ENCODE data around the gene GALNT7. TPM values are rescaled to one million over a fixed set of nuclear protein-coding genes. Genes with fewer than 3 reads are reported as not detected.

GALNT7 gene
- polyA plus RNA-seq, 1 of the 3 experiments (the other 2 are of a cell fraction) = 14.8 TPM

DNA sequence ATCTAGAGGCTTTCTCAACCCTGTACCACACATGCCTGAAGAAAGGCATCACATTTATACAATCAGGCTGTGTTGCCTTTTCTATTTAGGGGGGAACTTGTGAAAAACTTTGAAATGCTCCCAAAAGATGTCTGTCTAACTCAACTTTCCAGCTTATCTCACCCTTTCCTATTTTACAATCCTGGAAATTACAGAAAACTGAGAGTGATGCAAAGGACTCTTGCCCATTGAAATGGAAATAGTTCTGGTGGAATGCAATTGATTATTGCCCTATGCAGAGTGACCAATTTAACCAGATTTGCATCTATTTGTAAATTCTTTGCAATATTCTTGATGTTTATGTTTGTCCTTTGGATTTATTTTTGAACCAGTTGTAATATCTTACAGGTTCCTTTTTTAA, 77.3 kb downstream of the GALNT7 start (continued):
- TF ChIP-seq JUND (IDR thresholded peaks at IDR 0.05) = no peak
- no peak for TF ChIP-seq EZH2phosphoT487 (IDR thresholded peaks at IDR 0.05; ENCODE audit: borderline replicate concordance, low read depth)
- TF ChIP-seq ELF1 (IDR thresholded peaks at IDR 0.05) = no peak
- no peak for TF ChIP-seq SMC3 (IDR thresholded peaks at IDR 0.05; ENCODE audit: low read depth, low read length)

GRCh38 chr4:173246719-173247118, 78.1 kb downstream of the GALNT7 start:
- H3K9ac ChIP-seq = no peak overlapping the region
- no peaks in the 10 kb centered on the region for H3K9me2 ChIP-seq
- 86% methylated on average over 3 of the region's 3 CpGs for WGBS (ENCODE audit: low lambda C conversion rate)
- H3K4me2 ChIP-seq = no peak overlapping the region
- H3K4me1 ChIP-seq (ENCODE audit: control insufficient read depth in 1 of 2, insufficient read depth in 2 of 2, low read depth in 1 of 2, low read length in 1 of 2) = peaks cover 2 to 11% of the 10 kb centered on the region in 2 experiments; a peak in 2 of 4 replicates
- H3K27ac ChIP-seq (ENCODE audit: low read depth in 2 of 2, low read length in 1 of 2) = no peak overlapping the region
- H3K27me3 ChIP-seq (ENCODE audit: insufficient read depth) = no peaks in the 10 kb centered on the region
- H3K4me3 ChIP-seq (ENCODE audit: low read depth in 2 of 2, low read length in 1 of 2) = no peak overlapping the region
- H3K79me2 ChIP-seq (ENCODE audit: insufficient read depth) = peaks cover 3% of the 10 kb centered on the region; the same call in 1 of the 2 replicates
- DNase-seq = no peak
- no peaks in the 10 kb centered on the region for H3K36me3 ChIP-seq (replicated peaks in 1 of 2; ENCODE audit: control insufficient read depth in 1 of 2, insufficient read depth in 2 of 2, low read length in 1 of 2)
- CTCF ChIA-PET = interaction anchor here (1.4 to 3.1 kb wide), 3 partner anchors 9 to 233 kb away, joined by 4 to 17 read pairs (median 5); no protein-coding TSS in a partner anchor
- H3F3A ChIP-seq (replicated peaks; ENCODE audit: insufficient read depth) = peaks cover 4% of the 10 kb centered on the region
- peaks cover 13% of the 10 kb centered on the region; the same call in 1 of the 2 replicates for H4K20me1 ChIP-seq (ENCODE audit: insufficient read depth)
- POLR2A ChIA-PET = no interaction called here
- H2AFZ ChIP-seq (ENCODE audit: low read depth) = no peak overlapping the region
- TF ChIP-seq MEF2A (IDR thresholded peaks at IDR 0.05; ENCODE audit: borderline replicate concordance, low read depth) = no peak
- no peak for TF ChIP-seq NRF1 (IDR thresholded peaks at IDR 0.05; ENCODE audit: low read depth, low read length)
- no peak for TF ChIP-seq FOSL2 (IDR thresholded peaks at IDR 0.05; ENCODE audit: borderline replicate concordance, low read depth)
- TF ChIP-seq PBX3 (IDR thresholded peaks at IDR 0.05) = no peak
- TF ChIP-seq RAD21 (IDR thresholded peaks at IDR 0.05; ENCODE audit: low read length) = no peak
- TF ChIP-seq, protein P1, sequence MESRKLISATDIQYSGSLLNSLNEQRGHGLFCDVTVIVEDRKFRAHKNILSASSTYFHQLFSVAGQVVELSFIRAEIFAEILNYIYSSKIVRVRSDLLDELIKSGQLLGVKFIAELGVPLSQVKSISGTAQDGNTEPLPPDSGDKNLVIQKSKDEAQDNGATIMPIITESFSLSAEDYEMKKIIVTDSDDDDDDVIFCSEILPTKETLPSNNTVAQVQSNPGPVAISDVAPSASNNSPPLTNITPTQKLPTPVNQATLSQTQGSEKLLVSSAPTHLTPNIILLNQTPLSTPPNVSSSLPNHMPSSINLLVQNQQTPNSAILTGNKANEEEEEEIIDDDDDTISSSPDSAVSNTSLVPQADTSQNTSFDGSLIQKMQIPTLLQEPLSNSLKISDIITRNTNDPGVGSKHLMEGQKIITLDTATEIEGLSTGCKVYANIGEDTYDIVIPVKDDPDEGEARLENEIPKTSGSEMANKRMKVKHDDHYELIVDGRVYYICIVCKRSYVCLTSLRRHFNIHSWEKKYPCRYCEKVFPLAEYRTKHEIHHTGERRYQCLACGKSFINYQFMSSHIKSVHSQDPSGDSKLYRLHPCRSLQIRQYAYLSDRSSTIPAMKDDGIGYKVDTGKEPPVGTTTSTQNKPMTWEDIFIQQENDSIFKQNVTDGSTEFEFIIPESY (IDR thresholded peaks at IDR 0.05; ENCODE audit: borderline replicate concordance, low read depth) = no peak
- no peak for TF ChIP-seq YY1 (IDR thresholded peaks at IDR 0.05; ENCODE audit: low read depth)
- H3K9me3 ChIP-seq = no peaks in the 10 kb centered on the region

GRCh38 chr4:173247321-173247720, 78.7 kb downstream of the GALNT7 start:
- WGBS (ENCODE audit: low lambda C conversion rate) = 90% methylated on average over 5 of the region's 5 CpGs
- no peak overlapping the region for H3K9ac ChIP-seq
- peaks cover 8% of the 10 kb centered on the region for H3F3A ChIP-seq (replicated peaks; ENCODE audit: insufficient read depth)
- ChIA-PET CTCF (interaction anchor here (1.4 to 3.1 kb wide), 3 partner anchors 9 to 234 kb away, joined by 4 to 17 read pairs (median 5); no protein-coding TSS in a partner anchor), POLR2A (no interaction called here)
- H4K20me1 ChIP-seq (ENCODE audit: insufficient read depth) = peaks cover 17% of the 10 kb centered on the region; the same call in 1 of the 2 replicates
- no peak overlapping the region for H3K4me2 ChIP-seq
- H3K4me1 ChIP-seq (ENCODE audit: control insufficient read depth in 1 of 2, insufficient read depth in 2 of 2, low read depth in 1 of 2, low read length in 1 of 2) = peaks cover 4 to 16% of the 10 kb centered on the region in 2 experiments; a peak in 2 of 4 replicates
- peaks cover 3% of the 10 kb centered on the region; the same call in 1 of the 2 replicates for H3K79me2 ChIP-seq (ENCODE audit: insufficient read depth)
- no peaks in the 10 kb centered on the region for H3K9me2 ChIP-seq
- no peak for TF ChIP-seq FOXJ3 (CRISPR knock-in tag; IDR thresholded peaks at IDR 0.05)
- no peak for TF ChIP-seq RAD21 (IDR thresholded peaks at IDR 0.05; ENCODE audit: low read length)
- no peak for TF ChIP-seq FOSL2 (IDR thresholded peaks at IDR 0.05; ENCODE audit: borderline replicate concordance, low read depth)
- no peak for TF ChIP-seq GATA2 (CRISPR knock-in tag; IDR thresholded peaks at IDR 0.05)
- no peak for TF ChIP-seq JUND (IDR thresholded peaks at IDR 0.05)
- no peak for TF ChIP-seq TEAD4 (IDR thresholded peaks at IDR 0.05; ENCODE audit: borderline replicate concordance, insufficient read depth)
- H3K36me3 ChIP-seq (replicated peaks in 1 of 2; ENCODE audit: control insufficient read depth in 1 of 2, insufficient read depth in 2 of 2, low read length in 1 of 2) = no peaks in the 10 kb centered on the region
- H3K27ac ChIP-seq (ENCODE audit: low read depth in 2 of 2, low read length in 1 of 2) = no peak overlapping the region
- H3K9me3 ChIP-seq = no peaks in the 10 kb centered on the region
- no peak overlapping the region for H3K4me3 ChIP-seq (ENCODE audit: low read depth in 2 of 2, low read length in 1 of 2)
- H3K27me3 ChIP-seq (ENCODE audit: insufficient read depth) = no peaks in the 10 kb centered on the region
- H2AFZ ChIP-seq (ENCODE audit: low read depth) = no peak overlapping the region
- DNase-seq = no peak
